ENCODE results near the gene NPIPA1. TPM values are rescaled to one million over a fixed set of nuclear protein-coding genes. Genes with fewer than 3 reads are reported as not detected.

Gene NPIPA1
- total RNA-seq, 1 donor from 2014 or later: 75.0 TPM

DNA sequence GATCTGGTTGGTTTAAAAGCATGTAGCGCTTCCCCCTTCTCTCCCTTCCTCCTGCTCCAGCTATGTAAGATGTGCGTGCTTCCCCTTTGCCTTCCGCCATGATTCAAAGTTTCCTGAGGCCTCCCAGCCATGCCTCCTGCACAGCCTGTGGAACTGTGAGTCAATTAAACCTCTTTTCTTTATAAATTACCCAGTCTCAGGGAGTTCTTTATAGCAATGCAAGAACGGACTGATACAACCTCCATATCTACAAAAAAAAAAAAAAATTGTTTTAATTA is 21.0 kb downstream of the NPIPA1 start:
- H3K4me3 ChIP-seq: no peak overlapping the region
- Mint-ChIP-seq H3K27me3 (ENCODE audit: insufficient read depth, low read depth) (peaks cover 5% of the 10 kb centered on the region), H3K27ac (no peak overlapping the region), H3K4me3 (no peak overlapping the region), H3K4me1 (peaks cover 3% of the 10 kb centered on the region), H3K9me3 (no peaks in the 10 kb centered on the region), H3K36me3 (no peaks in the 10 kb centered on the region)
- H3K9ac ChIP-seq: no peak overlapping the region
- no peak overlapping the region for H2AFZ ChIP-seq (replicated peaks)
- no peaks in the 10 kb centered on the region for H4K20me1 ChIP-seq (ENCODE audit: low read depth)
- H3K27ac ChIP-seq: no peak overlapping the region
- no peaks in the 10 kb centered on the region for H3F3A ChIP-seq (ENCODE audit: low read depth)
- H3K9me3 ChIP-seq (ENCODE audit: low read depth): no peaks in the 10 kb centered on the region
- TF ChIP-seq, protein P1, sequence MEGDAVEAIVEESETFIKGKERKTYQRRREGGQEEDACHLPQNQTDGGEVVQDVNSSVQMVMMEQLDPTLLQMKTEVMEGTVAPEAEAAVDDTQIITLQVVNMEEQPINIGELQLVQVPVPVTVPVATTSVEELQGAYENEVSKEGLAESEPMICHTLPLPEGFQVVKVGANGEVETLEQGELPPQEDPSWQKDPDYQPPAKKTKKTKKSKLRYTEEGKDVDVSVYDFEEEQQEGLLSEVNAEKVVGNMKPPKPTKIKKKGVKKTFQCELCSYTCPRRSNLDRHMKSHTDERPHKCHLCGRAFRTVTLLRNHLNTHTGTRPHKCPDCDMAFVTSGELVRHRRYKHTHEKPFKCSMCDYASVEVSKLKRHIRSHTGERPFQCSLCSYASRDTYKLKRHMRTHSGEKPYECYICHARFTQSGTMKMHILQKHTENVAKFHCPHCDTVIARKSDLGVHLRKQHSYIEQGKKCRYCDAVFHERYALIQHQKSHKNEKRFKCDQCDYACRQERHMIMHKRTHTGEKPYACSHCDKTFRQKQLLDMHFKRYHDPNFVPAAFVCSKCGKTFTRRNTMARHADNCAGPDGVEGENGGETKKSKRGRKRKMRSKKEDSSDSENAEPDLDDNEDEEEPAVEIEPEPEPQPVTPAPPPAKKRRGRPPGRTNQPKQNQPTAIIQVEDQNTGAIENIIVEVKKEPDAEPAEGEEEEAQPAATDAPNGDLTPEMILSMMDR (IDR thresholded peaks at IDR 0.05): no peak
- TF ChIP-seq EZH2phosphoT487 (IDR thresholded peaks at IDR 0.05): no peak
- TF ChIP-seq EZH2 (IDR thresholded peaks at IDR 0.05): no peak
- H3K27me3 ChIP-seq: no peaks in the 10 kb centered on the region
- no peak for DNase-seq (ENCODE audit: low spot score)
- H3K4me2 ChIP-seq: no peak overlapping the region
- H3K4me1 ChIP-seq: peaks cover 5% of the 10 kb centered on the region
- H3K79me2 ChIP-seq (ENCODE audit: low read depth): no peaks in the 10 kb centered on the region
- no peaks in the 10 kb centered on the region for H3K36me3 ChIP-seq

- H3K27me3 ChIP-seq: no peaks in the 10 kb centered on the region
- Mint-ChIP-seq H3K4me1 (peaks cover 3% of the 10 kb centered on the region), H3K4me3 (no peak overlapping the region), H3K9me3 (no peaks in the 10 kb centered on the region), H3K27ac (no peak overlapping the region), H3K36me3 (no peaks in the 10 kb centered on the region), H3K27me3 (ENCODE audit: insufficient read depth, low read depth) (peaks cover 5% of the 10 kb centered on the region)
- H3K9me3 ChIP-seq (ENCODE audit: low read depth): no peaks in the 10 kb centered on the region
- H2AFZ ChIP-seq (replicated peaks): peak overlapping the region; percentile 23
- TF ChIP-seq, protein P1 (IDR thresholded peaks at IDR 0.05): no peak
- TF ChIP-seq EZH2 (IDR thresholded peaks at IDR 0.05) (no peak), EZH2phosphoT487 (IDR thresholded peaks at IDR 0.05) (no peak)
- H3K27ac ChIP-seq: no peak overlapping the region
- H3F3A ChIP-seq (ENCODE audit: low read depth): no peaks in the 10 kb centered on the region
- H4K20me1 ChIP-seq (ENCODE audit: low read depth): no peaks in the 10 kb centered on the region
- H3K9ac ChIP-seq: no peak overlapping the region
- H3K4me1 ChIP-seq: peaks cover 5% of the 10 kb centered on the region
- no peak overlapping the region for H3K4me2 ChIP-seq
- H3K36me3 ChIP-seq: no peaks in the 10 kb centered on the region
- no peaks in the 10 kb centered on the region for H3K79me2 ChIP-seq (ENCODE audit: low read depth)
- peak; percentile 29 for DNase-seq (ENCODE audit: low spot score)
- H3K4me3 ChIP-seq: no peak overlapping the region
Observed at GRCh38 chr16:14958970-14959369, 21.7 kb downstream of the NPIPA1 start.

- no peaks in the 10 kb centered on the region for H3K27me3 Mint-ChIP-seq (ENCODE audit: insufficient read depth, low read depth)
- no peak overlapping the region for H3K27ac Mint-ChIP-seq
- H3K4me3 Mint-ChIP-seq: no peak overlapping the region
- Histone ChIP-seq H3K4me3 (no peak overlapping the region), H3K79me2 (ENCODE audit: low read depth) (no peaks in the 10 kb centered on the region), H3K9me3 (ENCODE audit: low read depth) (no peaks in the 10 kb centered on the region), H3K27ac (no peak overlapping the region), H3K4me1 (peaks cover 5% of the 10 kb centered on the region), H2AFZ (replicated peaks) (no peak overlapping the region), H3K27me3 (no peaks in the 10 kb centered on the region), H3K36me3 (no peaks in the 10 kb centered on the region), H3K9ac (no peak overlapping the region), H3F3A (ENCODE audit: low read depth) (no peaks in the 10 kb centered on the region), H4K20me1 (ENCODE audit: low read depth) (no peaks in the 10 kb centered on the region), H3K4me2 (no peak overlapping the region)
- no peaks in the 10 kb centered on the region for H3K36me3 Mint-ChIP-seq
- TF ChIP-seq, protein P1 (IDR thresholded peaks at IDR 0.05): no peak
- no peak for TF ChIP-seq EZH2phosphoT487 (IDR thresholded peaks at IDR 0.05)
- no peak for TF ChIP-seq EZH2 (IDR thresholded peaks at IDR 0.05)
- peaks cover 3% of the 10 kb centered on the region for H3K4me1 Mint-ChIP-seq
- no peaks in the 10 kb centered on the region for H3K9me3 Mint-ChIP-seq
- no peak for DNase-seq (ENCODE audit: low spot score)
Observed at GRCh38 chr16:14961405-14962186, 24.4 kb downstream of the NPIPA1 start.
